ENCODE results near the gene VILL.

GRCh38 chr3:37946531-37946889, 44.1 kb upstream of the VILL start:
- TF ChIP-seq CTCF (IDR thresholded peaks at IDR 0.05; ENCODE audit: extremely low read depth in 1 of 2, insufficient read depth in 1 of 2, low read depth in 1 of 2, low read length in 2 of 2) (no peak), MAX (IDR thresholded peaks at IDR 0.05; ENCODE audit: insufficient read depth, insufficient read length) (no peak), JUN (IDR thresholded peaks at IDR 0.05; ENCODE audit: borderline replicate concordance, insufficient read depth, insufficient read length, low read depth) (no peak), EZH2 (IDR thresholded peaks at IDR 0.05; ENCODE audit: borderline replicate concordance, low read depth, low read length, severe bottlenecking) (no peak), POLR2A (IDR thresholded peaks at IDR 0.05; ENCODE audit: low read depth, low read length) (no peak), POLR2AphosphoS5 (IDR thresholded peaks at IDR 0.05; ENCODE audit: insufficient read depth, low read depth, low read length) (no peak)
